ENCODE measurements around the gene GPN1. TPM values are rescaled to one million over a fixed set of nuclear protein-coding genes. Genes with fewer than 3 reads are reported as not detected.

The GPN1 gene
- total RNA-seq: 27.9 and 31.9 TPM in 2 replicates

GRCh38 chr2:27628767-27629709 is at the start of gene GPN1, which contains the start of gene CCDC121:
TSS of gene GPN1 (plus strand) at chr2:27629050. CDS start at chr2:27629059, 9 bp downstream.
TSS of gene CCDC121 (minus strand) at chr2:27629012. CDS start at chr2:27627799, 1,213 bp downstream.

GRCh38 chr2:27582695-27583389 is 46.0 kb upstream of the GPN1 start, which contains the start of gene ZNF512:
TSS of gene ZNF512 (plus strand) at chr2:27583042. CDS start at chr2:27583113, 71 bp downstream.

GRCh38 chr2:27663285-27664153 is 34.7 kb downstream of the GPN1 start, which contains the start of the genes SLC4A1AP and SUPT7L:
TSS of gene SLC4A1AP (plus strand) at chr2:27663889. CDS start at chr2:27663915, 26 bp downstream.
TSS of gene SUPT7L (minus strand) at chr2:27663614. CDS start at chr2:27662192, 1,422 bp downstream.

Other genes with a start within 250 kb of the GPN1 start
- 6.4 and 7.5 TPM in 2 replicates for gene ZNF513, start 248.3 kb upstream of the GPN1 start, total RNA-seq
- gene PPM1G, start 219.5 kb upstream of the GPN1 start, total RNA-seq: 76.8 and 107 TPM in 2 replicates
- gene NRBP1, start 200.4 kb upstream of the GPN1 start, total RNA-seq: 98.6 and 107 TPM in 2 replicates
- 0.13 and 0.37 TPM in 2 replicates for gene KRTCAP3, start 186.7 kb upstream of the GPN1 start, total RNA-seq
- 34.1 and 42.7 TPM in 2 replicates for gene IFT172, start 139.3 kb upstream of the GPN1 start, total RNA-seq
- gene FNDC4, start 133.8 kb upstream of the GPN1 start, total RNA-seq: 87.1 and 98.2 TPM in 2 replicates
- gene GCKR, start 132.2 kb upstream of the GPN1 start, total RNA-seq: 22.0 and 22.6 TPM in 2 replicates
- gene ZNF512, start 46.0 kb upstream of the GPN1 start, total RNA-seq: 16.6 and 24.7 TPM in 2 replicates
- gene CCDC121, start within 50 bp of the GPN1 start, total RNA-seq: 1.8 and 3.2 TPM in 2 replicates
- 15.1 and 17.8 TPM in 2 replicates for gene SUPT7L, start 34.6 kb downstream of the GPN1 start, total RNA-seq
- 32.5 and 35.3 TPM in 2 replicates for gene SLC4A1AP, start 34.8 kb downstream of the GPN1 start, total RNA-seq
- gene MRPL33, start 142.7 kb downstream of the GPN1 start, total RNA-seq: 61.4 and 71.4 TPM in 2 replicates

All from aortic smooth muscle cell (primary cell).